Measurements from ENCODE around the gene PER1. TPM values are rescaled to one million over a fixed set of nuclear protein-coding genes. Genes with fewer than 3 reads are reported as not detected.
A peak's percentile ranks its signal among the peaks of the same experiment; 100 is the strongest.

The PER1 gene
- total and polyA plus RNA-seq, 2 of the 13 experiments (the other 11 are each of a cell fraction or from before 2014, with no cell fraction given): 2.6 to 3.6 TPM

DNA sequence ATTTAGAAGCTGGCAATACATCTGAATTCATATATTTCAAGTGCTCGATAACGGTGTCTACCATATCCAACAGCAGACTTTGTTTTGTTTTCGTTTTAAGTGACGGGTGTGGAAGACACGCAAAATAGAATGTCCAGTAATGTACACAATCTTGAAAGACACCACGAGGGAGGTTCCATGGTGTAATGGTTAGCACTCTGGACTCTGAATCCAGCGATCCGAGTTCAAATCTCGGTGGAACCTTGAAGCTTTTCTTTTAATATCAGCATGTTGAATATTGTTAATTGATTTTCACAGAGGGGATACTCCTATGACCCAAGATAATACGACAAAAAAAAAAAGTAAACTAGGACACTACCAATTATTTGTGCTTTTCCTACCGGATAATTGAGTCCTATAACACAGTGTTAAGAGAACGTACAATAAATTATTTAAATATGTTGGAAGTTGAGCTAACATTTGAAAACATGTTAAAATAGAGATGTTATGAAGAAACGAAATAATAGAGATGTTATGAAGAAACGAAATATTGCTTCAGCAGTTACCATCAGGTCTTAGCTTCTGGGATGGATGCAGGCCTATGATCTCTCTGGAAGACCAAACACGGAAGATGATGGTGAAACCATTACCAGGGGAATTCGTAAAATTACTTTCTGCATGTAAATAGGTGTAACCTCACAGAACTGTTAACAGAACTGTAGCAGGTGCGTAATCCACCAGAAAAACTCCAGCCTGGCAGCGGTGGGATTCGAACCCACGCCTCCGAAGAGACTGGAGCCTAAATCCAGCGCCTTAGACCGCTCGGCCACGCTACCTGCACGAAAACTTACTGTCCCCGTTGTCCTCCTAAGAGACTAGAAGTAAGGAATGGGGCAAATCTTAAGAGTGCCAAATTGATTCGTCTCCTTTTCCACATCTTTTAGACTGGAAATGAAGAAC, 32.4 kb downstream of the PER1 start (continued):
- TF ChIP-seq, protein P1, sequence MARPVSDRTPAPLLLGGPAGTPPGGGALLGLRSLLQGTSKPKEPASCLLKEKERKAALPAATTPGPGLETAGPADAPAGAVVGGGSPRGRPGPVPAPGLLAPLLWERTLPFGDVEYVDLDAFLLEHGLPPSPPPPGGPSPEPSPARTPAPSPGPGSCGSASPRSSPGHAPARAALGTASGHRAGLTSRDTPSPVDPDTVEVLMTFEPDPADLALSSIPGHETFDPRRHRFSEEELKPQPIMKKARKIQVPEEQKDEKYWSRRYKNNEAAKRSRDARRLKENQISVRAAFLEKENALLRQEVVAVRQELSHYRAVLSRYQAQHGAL (CRISPR knock-in tag; IDR thresholded peaks at IDR 0.05; ENCODE audit: not compliant biosample characterization): no peak
- TF ChIP-seq ZSCAN22 (CRISPR knock-in tag; IDR thresholded peaks at IDR 0.05): no peak
- peak; percentile 30 for TF ChIP-seq SKI (IDR thresholded peaks at IDR 0.05; ENCODE audit: partially characterized antibody)
- TF ChIP-seq ZNF777 (CRISPR knock-in tag; IDR thresholded peaks at IDR 0.05): peak; percentile 22
- TF ChIP-seq NFYC (CRISPR knock-in tag; IDR thresholded peaks at IDR 0.05): no peak; the same call in 1 of the 2 replicates
- TF ChIP-seq NFIC (IDR thresholded peaks at IDR 0.05; ENCODE audit: low read length): peak; percentile 75; the same call in 1 of the 2 replicates
- TF ChIP-seq CHD4 (IDR thresholded peaks at IDR 0.05; ENCODE audit: borderline replicate concordance, low read length): peak; percentile 95; the same call in 1 of the 2 replicates
- peak; percentile 31; the same call in 1 of the 2 replicates for TF ChIP-seq KDM2A (CRISPR knock-in tag; IDR thresholded peaks at IDR 0.05; ENCODE audit: borderline replicate concordance, low read depth)
- peak; percentile 40; the same call in 1 of the 2 replicates for TF ChIP-seq PPARG (CRISPR knock-in tag; conservative IDR thresholded peaks at IDR 0.05)
- TF ChIP-seq, protein P2, sequence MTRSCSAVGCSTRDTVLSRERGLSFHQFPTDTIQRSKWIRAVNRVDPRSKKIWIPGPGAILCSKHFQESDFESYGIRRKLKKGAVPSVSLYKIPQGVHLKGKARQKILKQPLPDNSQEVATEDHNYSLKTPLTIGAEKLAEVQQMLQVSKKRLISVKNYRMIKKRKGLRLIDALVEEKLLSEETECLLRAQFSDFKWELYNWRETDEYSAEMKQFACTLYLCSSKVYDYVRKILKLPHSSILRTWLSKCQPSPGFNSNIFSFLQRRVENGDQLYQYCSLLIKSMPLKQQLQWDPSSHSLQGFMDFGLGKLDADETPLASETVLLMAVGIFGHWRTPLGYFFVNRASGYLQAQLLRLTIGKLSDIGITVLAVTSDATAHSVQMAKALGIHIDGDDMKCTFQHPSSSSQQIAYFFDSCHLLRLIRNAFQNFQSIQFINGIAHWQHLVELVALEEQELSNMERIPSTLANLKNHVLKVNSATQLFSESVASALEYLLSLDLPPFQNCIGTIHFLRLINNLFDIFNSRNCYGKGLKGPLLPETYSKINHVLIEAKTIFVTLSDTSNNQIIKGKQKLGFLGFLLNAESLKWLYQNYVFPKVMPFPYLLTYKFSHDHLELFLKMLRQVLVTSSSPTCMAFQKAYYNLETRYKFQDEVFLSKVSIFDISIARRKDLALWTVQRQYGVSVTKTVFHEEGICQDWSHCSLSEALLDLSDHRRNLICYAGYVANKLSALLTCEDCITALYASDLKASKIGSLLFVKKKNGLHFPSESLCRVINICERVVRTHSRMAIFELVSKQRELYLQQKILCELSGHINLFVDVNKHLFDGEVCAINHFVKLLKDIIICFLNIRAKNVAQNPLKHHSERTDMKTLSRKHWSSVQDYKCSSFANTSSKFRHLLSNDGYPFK (CRISPR knock-in tag; IDR thresholded peaks at IDR 0.05; ENCODE audit: borderline replicate concordance): 0 out of 2 replicates have a peak, but pooled peaks have one; percentile 37
- peak; percentile 44; the same call in 1 of the 2 replicates for TF ChIP-seq ZKSCAN1 (IDR thresholded peaks at IDR 0.05; ENCODE audit: low read length)
- TF ChIP-seq ZNF383 (CRISPR knock-in tag; IDR thresholded peaks at IDR 0.05; ENCODE audit: borderline replicate concordance): no peak
- TF ChIP-seq, protein P3, sequence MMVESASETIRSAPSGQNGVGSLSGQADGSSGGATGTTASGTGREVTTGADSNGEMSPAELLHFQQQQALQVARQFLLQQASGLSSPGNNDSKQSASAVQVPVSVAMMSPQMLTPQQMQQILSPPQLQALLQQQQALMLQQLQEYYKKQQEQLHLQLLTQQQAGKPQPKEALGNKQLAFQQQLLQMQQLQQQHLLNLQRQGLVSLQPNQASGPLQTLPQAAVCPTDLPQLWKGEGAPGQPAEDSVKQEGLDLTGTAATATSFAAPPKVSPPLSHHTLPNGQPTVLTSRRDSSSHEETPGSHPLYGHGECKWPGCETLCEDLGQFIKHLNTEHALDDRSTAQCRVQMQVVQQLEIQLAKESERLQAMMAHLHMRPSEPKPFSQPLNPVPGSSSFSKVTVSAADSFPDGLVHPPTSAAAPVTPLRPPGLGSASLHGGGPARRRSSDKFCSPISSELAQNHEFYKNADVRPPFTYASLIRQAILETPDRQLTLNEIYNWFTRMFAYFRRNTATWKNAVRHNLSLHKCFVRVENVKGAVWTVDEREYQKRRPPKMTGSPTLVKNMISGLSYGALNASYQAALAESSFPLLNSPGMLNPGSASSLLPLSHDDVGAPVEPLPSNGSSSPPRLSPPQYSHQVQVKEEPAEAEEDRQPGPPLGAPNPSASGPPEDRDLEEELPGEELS (CRISPR knock-in tag; IDR thresholded peaks at IDR 0.05): no peak
- peak; percentile 15; the same call in 1 of the 2 replicates for TF ChIP-seq ZSCAN25 (CRISPR knock-in tag; IDR thresholded peaks at IDR 0.05)
- TF ChIP-seq, protein P4, sequence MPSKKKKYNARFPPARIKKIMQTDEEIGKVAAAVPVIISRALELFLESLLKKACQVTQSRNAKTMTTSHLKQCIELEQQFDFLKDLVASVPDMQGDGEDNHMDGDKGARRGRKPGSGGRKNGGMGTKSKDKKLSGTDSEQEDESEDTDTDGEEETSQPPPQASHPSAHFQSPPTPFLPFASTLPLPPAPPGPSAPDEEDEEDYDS (CRISPR knock-in tag; IDR thresholded peaks at IDR 0.05): peak; percentile 83
- no peak for TF ChIP-seq FOXP1 (IDR thresholded peaks at IDR 0.05)
- TF ChIP-seq FOXP1 (CRISPR knock-in tag; IDR thresholded peaks at IDR 0.05): peak; percentile 26; the same call in 1 of the 2 replicates
- TF ChIP-seq ZBTB7B (CRISPR knock-in tag; IDR thresholded peaks at IDR 0.05): 0 out of 2 replicates have a peak, but pooled peaks have one; percentile 49
- TF ChIP-seq ZMAT3 (CRISPR knock-in tag; conservative IDR thresholded peaks at IDR 0.05): peak; percentile 57
- TF ChIP-seq ZNF564 (CRISPR knock-in tag; IDR thresholded peaks at IDR 0.05): 0 out of 2 replicates have a peak, but pooled peaks have one; percentile 45
- peak; percentile 78; the same call in 1 of the 2 replicates for TF ChIP-seq PHF21A (CRISPR knock-in tag; IDR thresholded peaks at IDR 0.05)
- no peak for TF ChIP-seq ZNF782 (CRISPR knock-in tag; IDR thresholded peaks at IDR 0.05; ENCODE audit: borderline replicate concordance)
- no peak for TF ChIP-seq NONO (IDR thresholded peaks at IDR 0.05)
- peak; percentile 10; the same call in 1 of the 2 replicates for TF ChIP-seq NONO (CRISPR knock-in tag; conservative IDR thresholded peaks at IDR 0.05)
- peak; percentile 65 for TF ChIP-seq HNF4A (CRISPR knock-in tag; IDR thresholded peaks at IDR 0.05)

Data from HepG2 (cell line).